BE2C (cell line): ENCODE data around the gene SPI1.

Experiments used
- DNase-seq: peaks from one replicate; pipeline ENCODE4 v3.0.0-alpha.2; 2020
- H3K27me3 ChIP-seq: fragments of 250-450 bp; sonication (Bioruptor Pico); 2 replicates; pipeline ENCODE4 v1.5.1; 2020; ENCODE audit warnings: mild to moderate bottlenecking
- H3K36me3 ChIP-seq: fragments of 250-450 bp; sonication (Bioruptor Pico); 2 replicates; pipeline ENCODE4 v1.5.1; 2020; ENCODE audit warnings: mild to moderate bottlenecking
- H3K4me1 ChIP-seq: fragments of 250-450 bp; sonication (Bioruptor Pico); 2 replicates; pipeline ENCODE4 v1.5.1; 2020
- H3K4me3 ChIP-seq: 2 replicates; pipeline ENCODE4 v1.5.1; 2011; ENCODE audit warnings: low read depth, low read length
- H3K9me3 ChIP-seq: fragments of 250-450 bp; sonication (Bioruptor Pico); 2 replicates; pipeline ENCODE4 v1.5.1; 2020
- CTCF ChIP-seq: IDR thresholded peaks from 2 replicates; pipeline ENCODE4 v1.5.1; 2012; ENCODE audit warnings: mild to moderate bottlenecking, low read depth, low read length

The SPI1 gene

GRCh38 chr11:47350315-47350714 is 28.0 kb downstream of the SPI1 start:
- no peak overlapping the region for H3K4me3 ChIP-seq
- H3K9me3 ChIP-seq: no peaks in the 10 kb centered on the region
- TF ChIP-seq CTCF: no peak
- no peaks in the 10 kb centered on the region for H3K27me3 ChIP-seq
- peaks cover 11% of the 10 kb centered on the region for H3K4me1 ChIP-seq
- DNase-seq: no peak
- H3K36me3 ChIP-seq: no peaks in the 10 kb centered on the region

GRCh38 chr11:47349521-47350095 is 28.7 kb downstream of the SPI1 start:
- no peak for TF ChIP-seq CTCF
- H3K4me1 ChIP-seq: peaks cover 11% of the 10 kb centered on the region
- no peaks in the 10 kb centered on the region for H3K27me3 ChIP-seq
- DNase-seq: no peak
- no peaks in the 10 kb centered on the region for H3K36me3 ChIP-seq
- no peak overlapping the region for H3K4me3 ChIP-seq
- H3K9me3 ChIP-seq: no peaks in the 10 kb centered on the region

GRCh38 chr11:47348859-47349258 is 29.5 kb downstream of the SPI1 start:
- H3K4me1 ChIP-seq: peaks cover 11% of the 10 kb centered on the region
- no peaks in the 10 kb centered on the region for H3K27me3 ChIP-seq
- H3K36me3 ChIP-seq: no peaks in the 10 kb centered on the region
- no peaks in the 10 kb centered on the region for H3K9me3 ChIP-seq
- TF ChIP-seq CTCF: peak; percentile 39
- no peak overlapping the region for H3K4me3 ChIP-seq
- peak; percentile 40 for DNase-seq

GRCh38 chr11:47348131-47348802 is 30.1 kb downstream of the SPI1 start:
- H3K4me1 ChIP-seq: peaks cover 11% of the 10 kb centered on the region
- no peaks in the 10 kb centered on the region for H3K27me3 ChIP-seq
- no peak overlapping the region for H3K4me3 ChIP-seq
- no peaks in the 10 kb centered on the region for H3K9me3 ChIP-seq
- TF ChIP-seq CTCF: no peak
- no peaks in the 10 kb centered on the region for H3K36me3 ChIP-seq
- no peak for DNase-seq

GRCh38 chr11:47347137-47347536 is 31.2 kb downstream of the SPI1 start:
- H3K9me3 ChIP-seq: no peaks in the 10 kb centered on the region

More at GRCh38 chr11:47347137-47347536, 31.2 kb downstream of the SPI1 start:
- no peak for DNase-seq
- Histone ChIP-seq H3K4me3 (no peak overlapping the region), H3K4me1 (peaks cover 10% of the 10 kb centered on the region), H3K36me3 (no peaks in the 10 kb centered on the region), H3K27me3 (no peaks in the 10 kb centered on the region)
- no peak for TF ChIP-seq CTCF
